Measurements from ENCODE around the gene SHOC2. TPM values are rescaled to one million over a fixed set of nuclear protein-coding genes. Genes with fewer than 3 reads are reported as not detected.

SHOC2 gene
- total and polyA plus RNA-seq, 7 donors, result 20.0 to 45.8 (median 35.4) TPM

- ATAC-seq, result no peak
- Histone ChIP-seq H3K4me3 (no peak overlapping the region), H3K4me1 (no peaks in the 10 kb centered on the region), H3K27ac (no peak overlapping the region), H3K9me3 (no peaks in the 10 kb centered on the region), H3K36me3 (ENCODE audit: insufficient read depth in 1 of 2, low read depth in 1 of 2) (peaks cover 0 to 30% of the 10 kb centered on the region in 2 donors), H3K27me3 (ENCODE audit: insufficient read depth in 3 of 3, low read length in 2 of 3) (no peaks in the 10 kb centered on the region)
- no peak for DNase-seq
- TF ChIP-seq, protein P1, sequence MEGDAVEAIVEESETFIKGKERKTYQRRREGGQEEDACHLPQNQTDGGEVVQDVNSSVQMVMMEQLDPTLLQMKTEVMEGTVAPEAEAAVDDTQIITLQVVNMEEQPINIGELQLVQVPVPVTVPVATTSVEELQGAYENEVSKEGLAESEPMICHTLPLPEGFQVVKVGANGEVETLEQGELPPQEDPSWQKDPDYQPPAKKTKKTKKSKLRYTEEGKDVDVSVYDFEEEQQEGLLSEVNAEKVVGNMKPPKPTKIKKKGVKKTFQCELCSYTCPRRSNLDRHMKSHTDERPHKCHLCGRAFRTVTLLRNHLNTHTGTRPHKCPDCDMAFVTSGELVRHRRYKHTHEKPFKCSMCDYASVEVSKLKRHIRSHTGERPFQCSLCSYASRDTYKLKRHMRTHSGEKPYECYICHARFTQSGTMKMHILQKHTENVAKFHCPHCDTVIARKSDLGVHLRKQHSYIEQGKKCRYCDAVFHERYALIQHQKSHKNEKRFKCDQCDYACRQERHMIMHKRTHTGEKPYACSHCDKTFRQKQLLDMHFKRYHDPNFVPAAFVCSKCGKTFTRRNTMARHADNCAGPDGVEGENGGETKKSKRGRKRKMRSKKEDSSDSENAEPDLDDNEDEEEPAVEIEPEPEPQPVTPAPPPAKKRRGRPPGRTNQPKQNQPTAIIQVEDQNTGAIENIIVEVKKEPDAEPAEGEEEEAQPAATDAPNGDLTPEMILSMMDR (IDR thresholded peaks at IDR 0.05), result no peak
- intact Hi-C loops (cut with DNase I), result no loop called here
- 78 to 89% (median 88%) methylated on average over 3 of the region's 3 CpGs for WGBS, 3 donors
Observed at GRCh38 chr10:110903280-110904278, 15.8 kb upstream of the SHOC2 start.

- WGBS, 3 donors, result 69 to 84% (median 76%) methylated on average over 4 of the region's 4 CpGs
- no peaks in the 10 kb centered on the region for H3K4me1 ChIP-seq
- TF ChIP-seq, protein P1 (IDR thresholded peaks at IDR 0.05), result no peak
- no peaks in the 10 kb centered on the region for H3K36me3 ChIP-seq (ENCODE audit: insufficient read depth in 1 of 2, low read depth in 1 of 2)
- no peaks in the 10 kb centered on the region for H3K9me3 ChIP-seq
- no peak overlapping the region for H3K4me3 ChIP-seq
- intact Hi-C loops (cut with DNase I), result no loop called here
- DNase-seq (no peak), ATAC-seq (no peak)
- H3K27ac ChIP-seq, result no peak overlapping the region
- no peaks in the 10 kb centered on the region for H3K27me3 ChIP-seq (ENCODE audit: insufficient read depth in 3 of 3, low read length in 2 of 3)
Observed at GRCh38 chr10:110910138-110910537, 9.3 kb upstream of the SHOC2 start.

- Histone ChIP-seq H3K36me3 (ENCODE audit: insufficient read depth in 1 of 2, low read depth in 1 of 2) (peaks cover 0 to 7% of the 10 kb centered on the region in 2 donors), H3K4me3 (no peak overlapping the region), H3K4me1 (peaks cover 6% of the 10 kb centered on the region), H3K27ac (no peak overlapping the region), H3K27me3 (ENCODE audit: insufficient read depth in 3 of 3, low read length in 2 of 3) (no peaks in the 10 kb centered on the region), H3K9me3 (no peaks in the 10 kb centered on the region)
- ATAC-seq (no peak), DNase-seq (no peak)
- intact Hi-C loops (cut with DNase I), result no loop called here
- TF ChIP-seq, protein P1 (IDR thresholded peaks at IDR 0.05), result no peak
- 81 to 91% (median 87%) methylated on average over 3 of the region's 3 CpGs for WGBS, 3 donors
Observed at GRCh38 chr10:110912374-110912773, 7.0 kb upstream of the SHOC2 start.

GRCh38 chr10:110914431-110914830 lies 5.0 kb upstream of the SHOC2 start:
- DNase-seq (no peak), ATAC-seq (no peak)
- TF ChIP-seq, protein P1 (IDR thresholded peaks at IDR 0.05), result no peak
- no peak overlapping the region for H3K27ac ChIP-seq
- H3K4me3 ChIP-seq, result no peak overlapping the region
- intact Hi-C loops (cut with DNase I), result no loop called here
- H3K27me3 ChIP-seq (ENCODE audit: insufficient read depth in 3 of 3, low read length in 2 of 3), result no peaks in the 10 kb centered on the region
- peaks cover 13% of the 10 kb centered on the region for H3K4me1 ChIP-seq
- no peaks in the 10 kb centered on the region for H3K9me3 ChIP-seq
- WGBS, 3 donors, result 86 to 91% (median 89%) methylated on average over 2 of the region's 2 CpGs
- peaks cover 0 to 7% of the 10 kb centered on the region in 2 donors for H3K36me3 ChIP-seq (ENCODE audit: insufficient read depth in 1 of 2, low read depth in 1 of 2)
